Measurements from ENCODE around the gene TIGD1.

TIGD1 gene

GRCh38 chr2:232523682-232524597 lies 26.4 kb downstream of the TIGD1 start:
- peak in 19 of 51 donors; percentile 9 to 52 (median 23) for DNase-seq

GRCh38 chr2:232523402-232523681 lies 27.0 kb downstream of the TIGD1 start:
- no peak for DNase-seq

- no peak for DNase-seq
These were observed 27.5 kb downstream of the TIGD1 start for GRCh38 chr2:232522623-232523401.

GRCh38 chr2:232521959-232522622 lies 28.3 kb downstream of the TIGD1 start:
- peak in 36 of 51 donors; percentile 9 to 75 (median 30) for DNase-seq

GRCh38 chr2:232521098-232521497 lies 29.3 kb downstream of the TIGD1 start:
- no peak for DNase-seq

GRCh38 chr2:232520489-232520888 lies 29.9 kb downstream of the TIGD1 start:
- no peak for DNase-seq

- no peak for DNase-seq
These were observed 30.5 kb downstream of the TIGD1 start, which contains the start of gene PRSS56 for GRCh38 chr2:232519581-232520438. Gene PRSS56 (plus strand): TSS chr2:232520388. CDS start chr2:232520599, 211 bp downstream.

GRCh38 chr2:232518844-232519243 lies 31.5 kb downstream of the TIGD1 start:
- DNase-seq, result no peak

GRCh38 chr2:232516551-232516950 lies 33.8 kb downstream of the TIGD1 start:
- DNase-seq, result no peak

- no peak for DNase-seq
These were observed 34.7 kb downstream of the TIGD1 start for GRCh38 chr2:232515639-232516038.

- DNase-seq, result no peak
These were observed 37.0 kb downstream of the TIGD1 start for GRCh38 chr2:232513353-232513752.

GRCh38 chr2:232512602-232513001 lies 37.8 kb downstream of the TIGD1 start:
- DNase-seq, result no peak

GRCh38 chr2:232511336-232511890 lies 38.9 kb downstream of the TIGD1 start:
- DNase-seq, result peak in 8 of 51 donors; percentile 8 to 34 (median 14)

- DNase-seq, result no peak
These were observed 42.1 kb downstream of the TIGD1 start for GRCh38 chr2:232508251-232508650.

- DNase-seq, result no peak
These were observed 43.6 kb downstream of the TIGD1 start for GRCh38 chr2:232506709-232507108.

GRCh38 chr2:232505856-232506255 lies 44.5 kb downstream of the TIGD1 start:
- DNase-seq, result no peak

GRCh38 chr2:232504438-232504837 lies 45.9 kb downstream of the TIGD1 start:
- peak in 9 of 51 donors; percentile 5 to 43 (median 22) for DNase-seq

GRCh38 chr2:232503809-232504323 lies 46.5 kb downstream of the TIGD1 start:
- DNase-seq, result no peak

GRCh38 chr2:232502911-232503808 lies 47.2 kb downstream of the TIGD1 start:
- DNase-seq, result peak in 36 of 51 donors; percentile 7 to 76 (median 44)
